Epithelial cell of proximal tubule (primary cell): ENCODE data around the gene CLEC16A. TPM values are rescaled to one million over a fixed set of nuclear protein-coding genes. Genes with fewer than 3 reads are reported as not detected.

Experiments
- DNase-seq: peaks from one replicate; pipeline ENCODE4 v3.0.0-alpha.2; 2011; ENCODE audit warnings: low read depth
- H3K4me3 ChIP-seq: 2 replicates; pipeline ENCODE4 v1.5.1; 2011; ENCODE audit warnings: low read depth, mild to moderate bottlenecking, low read length
- CTCF ChIP-seq: conservative IDR thresholded peaks from 2 replicates; pipeline ENCODE4 v1.5.1; 2012; ENCODE audit warnings: low read depth, mild to moderate bottlenecking, low read length
- total RNA-seq: library from RNA; depleted of rRNA; stranded (reverse); fragments of >200 nt; gene quantifications from 2 replicates; pipeline ENCODE4 v1.2.3, GENCODE V29; 2015

The CLEC16A gene
- total RNA-seq, 1 donor from 2014 or later = 15.6 TPM

- no peak for DNase-seq
- no peak overlapping the region for H3K4me3 ChIP-seq
- no peak for TF ChIP-seq CTCF
Measured at GRCh38 chr16:10984509-10984908, 40.1 kb downstream of the CLEC16A start.

DNA sequence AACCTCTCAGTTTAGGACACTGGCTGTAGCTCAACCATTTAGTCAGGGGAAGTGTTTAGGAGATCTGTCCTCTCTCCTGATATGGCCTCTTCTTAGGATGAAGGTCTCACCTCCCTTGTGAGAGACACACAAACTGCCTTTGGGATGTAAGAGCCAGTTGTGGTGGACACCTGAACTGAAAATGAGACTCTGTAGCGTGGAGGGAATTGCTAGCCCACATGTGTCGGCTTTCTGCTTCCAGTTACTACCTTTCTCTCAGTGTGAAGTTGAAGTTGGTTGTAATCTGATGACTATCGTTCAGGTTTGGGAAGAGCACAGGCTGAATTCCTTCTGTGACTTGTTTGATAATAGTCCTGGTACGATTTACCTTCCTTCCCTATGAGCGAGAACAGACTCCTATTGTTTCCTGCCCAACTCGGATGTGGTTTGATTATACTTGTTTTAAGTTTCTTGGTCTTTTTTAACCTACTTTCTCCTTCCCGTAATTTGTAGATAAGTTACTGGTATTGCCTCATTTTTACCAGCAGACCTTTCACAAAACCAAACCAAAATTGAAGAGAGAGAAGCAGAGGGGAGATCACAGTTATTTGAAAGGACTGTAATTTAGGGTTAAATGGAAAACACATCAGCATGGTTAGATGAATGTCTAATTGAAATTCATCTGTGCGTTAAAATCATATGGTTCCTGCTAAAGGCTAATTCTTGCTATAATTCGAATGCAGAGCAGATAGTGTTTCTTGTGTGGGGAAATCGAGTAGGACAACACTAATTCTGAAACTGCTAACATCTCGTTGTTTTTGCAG lies 43.2 kb downstream of the CLEC16A start:
- no peak for TF ChIP-seq CTCF
- H3K4me3 ChIP-seq = no peak overlapping the region
- no peak for DNase-seq

DNA sequence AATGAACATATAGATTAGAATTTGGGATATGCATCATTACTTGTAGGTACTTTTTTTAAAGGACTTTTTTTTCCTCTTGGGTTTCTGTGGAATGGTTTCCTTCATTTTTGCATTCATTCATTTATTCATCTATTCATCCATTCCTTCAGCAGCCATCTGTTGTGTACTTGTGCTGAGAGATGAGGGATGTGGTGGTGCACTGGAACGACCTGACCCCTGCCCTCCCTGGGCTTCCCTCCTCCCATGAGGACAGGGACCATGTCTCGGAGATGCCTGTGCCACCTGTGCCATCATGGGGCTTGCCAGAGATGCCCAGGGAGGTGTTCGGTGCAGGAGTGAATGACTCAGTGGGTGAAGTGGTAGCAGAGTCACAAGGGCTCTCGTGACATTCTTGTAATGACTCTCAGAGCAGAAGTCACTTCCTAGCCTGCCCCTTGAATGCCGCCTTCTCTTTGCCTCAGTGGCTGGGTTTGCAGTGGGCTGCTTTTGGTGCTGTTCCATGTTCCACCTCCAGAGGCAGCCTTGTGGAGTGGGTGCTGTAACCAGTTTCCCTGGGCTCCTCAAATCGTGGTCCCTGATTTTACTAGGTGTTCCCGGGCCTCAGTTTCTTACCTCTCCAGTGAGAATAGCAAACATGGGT lies 43.9 kb downstream of the CLEC16A start:
- no peak overlapping the region for H3K4me3 ChIP-seq
- no peak for DNase-seq
- peak; percentile 46 for TF ChIP-seq CTCF

- DNase-seq = no peak
- H3K4me3 ChIP-seq = no peak overlapping the region
- TF ChIP-seq CTCF = no peak
Measured at GRCh38 chr16:10988879-10989278, 44.5 kb downstream of the CLEC16A start.

DNA sequence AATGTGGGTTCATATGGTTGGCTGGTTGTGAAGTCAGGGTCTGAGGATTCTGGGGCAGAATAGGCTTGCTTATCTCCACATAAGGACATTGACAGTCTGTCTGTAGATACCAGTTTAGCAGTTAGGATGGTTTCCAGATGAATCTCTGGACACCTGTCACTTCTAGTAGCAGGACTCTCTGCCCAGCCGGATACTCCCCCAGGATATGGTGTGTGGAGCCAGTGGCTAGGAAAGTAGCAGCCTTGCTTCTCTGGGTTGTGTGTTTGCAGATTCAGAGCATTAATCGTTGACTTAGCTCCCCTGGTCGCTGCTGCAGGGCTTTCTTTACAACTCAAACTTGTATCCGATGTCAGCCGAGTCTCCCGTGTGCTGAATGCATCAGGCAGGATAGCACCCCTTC lies 45.2 kb downstream of the CLEC16A start:
- TF ChIP-seq CTCF = no peak
- H3K4me3 ChIP-seq = no peak overlapping the region
- DNase-seq = no peak

GRCh38 chr16:10990378-10990777 lies 46.0 kb downstream of the CLEC16A start:
- no peak overlapping the region for H3K4me3 ChIP-seq
- DNase-seq = no peak
- TF ChIP-seq CTCF = no peak
